Mucosa of descending colon (tissue), 3 donors: ENCODE data around the gene ST7L. TPM values are rescaled to one million over a fixed set of nuclear protein-coding genes. Genes with fewer than 3 reads are reported as not detected.

Experiments used
- ATAC-seq: fragments of 200-7000 bp; cut with Tn5 transposase; one replicate; pipeline ENCODE4 v1.9.1; 2020; ENCODE audit warnings: mild to moderate bottlenecking, moderate library complexity
- DNase-seq, 3 donors: peaks; one replicate each; pipeline ENCODE4 v3.0.0-alpha.2; 2020
- H3K36me3 ChIP-seq: fragments of 200-600 bp; one replicate; pipeline ENCODE4 v1.8.0; 2021; ENCODE audit warnings: low read depth, mild to moderate bottlenecking
- H3K4me1 ChIP-seq: fragments of 200-600 bp; one replicate; pipeline ENCODE4 v1.8.0; 2021; ENCODE audit warnings: low read depth, mild to moderate bottlenecking
- H3K4me3 ChIP-seq: fragments of 200-600 bp; one replicate; pipeline ENCODE4 v1.8.0; 2021; ENCODE audit warnings: mild to moderate bottlenecking
- H3K9me3 ChIP-seq: fragments of 200-600 bp; one replicate; pipeline ENCODE4 v1.8.0; 2021; ENCODE audit warnings: mild to moderate bottlenecking
- intact Hi-C, 2 donors: fragments of 100-400 bp; cut with DNase I in 1 of 2; cut with micrococcal nuclease in 1 of 2; formaldehyde crosslinking; loops; one replicate each; pipeline versions ENCODE4 v1.11.0 to v1.11.1; 2022; cut with DNase I, micrococcal nuclease
- total RNA-seq, 3 donors: library from RNA; stranded (reverse); fragmentation: NEBNext Ultra II Directional in 2 of 3; extraction: Animal tissue kit (Norgen Biotek cat#: 25700) in 2 of 3; gene quantifications; one replicate each; pipeline versions ENCODE4 v1.2.1 to v1.2.4, GENCODE V29; 2021 to 2023
- TF ChIP-seq, protein P1 (sequence below): fragments of 200-600 bp; IDR thresholded peaks from one replicate; pipeline ENCODE4 v1.8.0; 2022; ENCODE audit warnings: antibody characterized with exemption, mild to moderate bottlenecking
- donor health status: DM: no; HTN: no; CAD: no; lungs with moderate emphysema.
- donor health status: DM: no; HTN: no; CAD: no.
- donor health status: DM: no; HTN: yes; CAD: no.

The ST7L gene
- total RNA-seq, 3 donors from 2014 or later = 15.9 to 21.2 (median 21.1) TPM

- Histone ChIP-seq H3K4me1 (no peaks in the 10 kb centered on the region), H3K4me3 (no peak overlapping the region), H3K36me3 (no peaks in the 10 kb centered on the region), H3K9me3 (no peaks in the 10 kb centered on the region)
- TF ChIP-seq, protein P1, sequence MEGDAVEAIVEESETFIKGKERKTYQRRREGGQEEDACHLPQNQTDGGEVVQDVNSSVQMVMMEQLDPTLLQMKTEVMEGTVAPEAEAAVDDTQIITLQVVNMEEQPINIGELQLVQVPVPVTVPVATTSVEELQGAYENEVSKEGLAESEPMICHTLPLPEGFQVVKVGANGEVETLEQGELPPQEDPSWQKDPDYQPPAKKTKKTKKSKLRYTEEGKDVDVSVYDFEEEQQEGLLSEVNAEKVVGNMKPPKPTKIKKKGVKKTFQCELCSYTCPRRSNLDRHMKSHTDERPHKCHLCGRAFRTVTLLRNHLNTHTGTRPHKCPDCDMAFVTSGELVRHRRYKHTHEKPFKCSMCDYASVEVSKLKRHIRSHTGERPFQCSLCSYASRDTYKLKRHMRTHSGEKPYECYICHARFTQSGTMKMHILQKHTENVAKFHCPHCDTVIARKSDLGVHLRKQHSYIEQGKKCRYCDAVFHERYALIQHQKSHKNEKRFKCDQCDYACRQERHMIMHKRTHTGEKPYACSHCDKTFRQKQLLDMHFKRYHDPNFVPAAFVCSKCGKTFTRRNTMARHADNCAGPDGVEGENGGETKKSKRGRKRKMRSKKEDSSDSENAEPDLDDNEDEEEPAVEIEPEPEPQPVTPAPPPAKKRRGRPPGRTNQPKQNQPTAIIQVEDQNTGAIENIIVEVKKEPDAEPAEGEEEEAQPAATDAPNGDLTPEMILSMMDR = peak; percentile 40
- ATAC-seq (no peak), DNase-seq (peak in 1 of 3 donors; percentile 43)
- intact Hi-C loops = loop anchor here in 1 of 2 donors (10.0 kb wide), 2 partner anchors 110 to 220 kb away; partner anchors contain the start of genes CTTNBP2NL and WNT2B
Measured at GRCh38 chr1:112614460-112615065, 4.4 kb downstream of the ST7L start.

DNA sequence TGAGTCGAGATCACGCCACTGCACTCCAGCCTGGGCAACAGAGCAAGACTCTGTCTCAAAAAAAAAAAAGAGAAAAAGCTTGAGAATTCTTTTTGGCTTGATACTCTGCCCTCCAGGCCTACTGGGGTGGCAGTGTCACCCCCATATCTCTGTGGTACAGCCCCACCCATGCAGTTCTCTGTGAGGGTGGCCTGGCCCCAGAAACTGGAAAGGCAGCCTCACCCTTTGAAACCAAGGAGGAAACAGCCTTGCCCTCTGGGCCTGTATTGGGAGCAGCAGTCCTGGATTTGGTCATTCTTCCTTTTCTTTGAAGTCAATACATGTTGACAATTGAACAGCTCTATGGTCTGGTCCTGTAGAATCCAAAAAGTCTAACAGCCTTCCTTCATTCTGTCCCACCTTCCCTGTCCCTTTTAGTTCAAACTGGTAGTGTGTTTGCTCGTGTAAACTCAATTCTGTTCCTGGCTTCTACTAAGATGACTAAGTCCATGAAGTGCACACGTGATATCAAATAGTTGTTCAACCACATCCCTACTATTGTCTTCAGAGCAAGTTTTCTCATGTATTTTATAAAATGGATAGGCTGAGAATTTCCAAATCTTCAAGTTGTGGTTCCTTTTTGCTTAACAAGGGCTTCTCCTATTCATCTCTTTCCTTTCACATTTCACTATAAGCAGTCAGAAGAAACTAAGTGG, 13.2 kb downstream of the ST7L start:
- Histone ChIP-seq H3K36me3 (no peaks in the 10 kb centered on the region), H3K4me1 (no peaks in the 10 kb centered on the region), H3K4me3 (no peak overlapping the region), H3K9me3 (no peaks in the 10 kb centered on the region)
- ATAC-seq = no peak
- intact Hi-C loops = no loop called here
- DNase-seq = no peak
- TF ChIP-seq, protein P1 = no peak

DNA sequence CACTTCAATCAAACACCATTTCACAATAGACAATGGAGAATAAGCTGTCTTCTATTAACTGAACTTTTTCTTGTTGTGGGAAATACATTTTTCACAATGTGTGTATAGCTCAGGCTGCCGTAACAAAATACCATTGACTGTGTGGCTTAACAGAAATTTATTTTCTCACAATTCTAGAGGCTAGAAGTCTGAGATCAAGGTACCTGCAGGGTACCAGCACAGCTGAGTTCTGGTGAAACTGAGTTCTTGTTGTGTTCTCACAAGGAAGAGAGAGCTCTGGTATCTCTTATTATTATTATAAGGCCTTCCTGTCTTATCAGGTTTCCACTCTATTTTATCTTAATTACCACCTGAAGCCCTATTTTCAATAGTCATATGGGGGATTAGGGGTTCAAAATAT, 15.4 kb downstream of the ST7L start:
- DNase-seq (no peak), ATAC-seq (no peak)
- Histone ChIP-seq H3K9me3 (no peaks in the 10 kb centered on the region), H3K36me3 (no peaks in the 10 kb centered on the region), H3K4me1 (no peaks in the 10 kb centered on the region), H3K4me3 (no peak overlapping the region)
- TF ChIP-seq, protein P1 = no peak
- intact Hi-C loops = no loop called here

DNA sequence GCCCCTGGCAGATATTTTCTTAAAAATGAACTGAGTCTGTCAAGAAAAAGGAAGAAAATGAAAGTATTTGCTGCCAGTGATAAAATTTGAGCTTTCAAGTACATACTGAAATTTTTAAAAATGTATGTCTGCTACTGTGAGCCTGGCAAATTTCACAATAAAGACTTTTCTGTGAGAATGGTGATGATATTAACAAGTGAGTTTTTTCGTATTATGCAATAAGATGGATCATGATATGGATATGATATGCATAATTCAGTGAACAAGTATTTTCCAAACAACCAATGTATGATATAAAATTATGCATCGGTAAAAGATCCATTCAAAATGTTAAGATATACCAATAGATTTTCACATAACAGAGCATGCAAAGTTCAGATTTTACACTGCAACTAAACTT, 15.9 kb downstream of the ST7L start:
- DNase-seq (no peak), ATAC-seq (no peak)
- intact Hi-C loops = no loop called here
- Histone ChIP-seq H3K4me3 (no peak overlapping the region), H3K4me1 (no peaks in the 10 kb centered on the region), H3K9me3 (no peaks in the 10 kb centered on the region), H3K36me3 (no peaks in the 10 kb centered on the region)
- TF ChIP-seq, protein P1 = no peak

- Histone ChIP-seq H3K36me3 (no peaks in the 10 kb centered on the region), H3K9me3 (no peaks in the 10 kb centered on the region), H3K4me3 (no peak overlapping the region), H3K4me1 (no peaks in the 10 kb centered on the region)
- DNase-seq = no peak
- TF ChIP-seq, protein P1 = no peak
- no peak for ATAC-seq
- intact Hi-C loops = no loop called here
Measured at GRCh38 chr1:112599477-112599876, 19.5 kb downstream of the ST7L start.
